ENCODE measurements around the gene ZBTB7C.

Gene ZBTB7C

DNA sequence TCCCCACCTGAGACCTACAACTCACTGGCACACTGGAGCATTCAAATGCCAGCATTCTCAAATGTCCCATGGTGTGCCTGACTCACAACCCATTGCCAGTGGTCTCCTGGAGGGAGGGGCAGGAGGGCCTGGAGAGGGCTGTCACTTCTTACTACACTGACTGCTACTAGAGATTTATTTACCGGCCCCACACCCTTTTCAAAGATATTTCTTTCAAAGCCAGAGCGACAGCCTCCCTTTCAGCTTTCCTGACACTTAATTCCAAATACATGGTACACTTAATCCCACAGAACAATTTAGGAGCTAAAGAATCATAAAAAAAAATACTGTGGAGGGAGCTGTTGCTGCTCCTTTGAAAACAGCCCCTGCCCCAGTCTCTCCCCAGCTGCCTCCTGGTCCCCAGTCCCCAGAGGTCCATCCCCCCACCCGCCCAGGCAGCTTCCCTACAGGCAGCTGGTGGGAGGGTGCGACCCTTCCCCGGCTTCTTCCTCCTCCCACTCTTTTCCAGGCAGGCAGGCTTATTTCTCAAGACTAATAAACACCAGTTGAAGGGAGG lies 349.6 kb downstream of the ZBTB7C start:
- Histone ChIP-seq H3K9ac (ENCODE audit: low read depth, low read length) (no peak overlapping the region), H3K36me3 (ENCODE audit: insufficient read depth, low read depth, low read length) (no peaks in the 10 kb centered on the region), H3K27ac (ENCODE audit: low read length) (no peak overlapping the region), H3K27me3 (ENCODE audit: insufficient read depth, low read length) (no peaks in the 10 kb centered on the region), H3K9me3 (ENCODE audit: insufficient read depth, low read depth, low read length) (no peaks in the 10 kb centered on the region), H3K4me3 (ENCODE audit: low read length) (no peak overlapping the region), H3K4me1 (ENCODE audit: insufficient read depth, low read length) (peaks cover 14% of the 10 kb centered on the region; the same call in 1 of the 2 replicates)

DNA sequence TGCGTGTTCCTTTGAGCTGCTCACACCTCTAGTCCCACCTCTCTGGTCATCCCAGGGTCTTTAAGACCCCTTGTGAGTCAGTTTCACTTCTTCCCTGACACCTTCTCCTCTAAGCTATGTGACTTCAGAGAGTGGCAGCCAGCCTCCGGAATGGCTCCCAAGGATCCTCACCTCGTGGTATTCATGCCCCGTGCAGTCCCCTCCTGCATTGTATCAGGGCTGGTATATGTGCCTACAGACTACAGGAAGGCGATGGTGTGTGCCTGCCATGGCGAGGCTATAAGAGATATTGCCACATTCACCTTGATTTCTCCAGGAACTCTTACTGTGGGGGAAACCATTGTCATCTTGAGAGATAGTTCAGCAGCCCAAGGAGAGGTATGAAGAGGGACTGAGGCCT lies 350.7 kb downstream of the ZBTB7C start:
- no peak overlapping the region for H3K27ac ChIP-seq (ENCODE audit: low read length)

DNA sequence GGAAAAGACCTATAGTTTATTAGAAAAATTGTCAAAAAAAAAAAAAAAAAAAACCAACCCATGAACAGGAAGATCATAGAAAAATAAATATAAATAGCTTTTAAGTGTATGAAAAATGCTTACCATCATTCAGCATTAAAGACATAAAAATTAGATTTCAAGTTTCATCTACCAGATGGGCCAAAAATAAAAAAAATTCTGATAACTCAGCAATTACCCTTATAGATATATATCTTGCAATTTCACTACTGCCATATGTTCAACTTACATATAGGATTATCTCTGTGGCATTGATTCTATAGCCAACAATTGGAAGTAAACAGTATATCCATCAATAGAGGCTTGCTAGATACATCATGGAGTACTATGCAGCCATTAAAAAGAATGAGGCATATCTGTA lies 352.2 kb downstream of the ZBTB7C start:
- Histone ChIP-seq H3K4me3 (ENCODE audit: low read length) (no peak overlapping the region), H3K27me3 (ENCODE audit: insufficient read depth, low read length) (no peaks in the 10 kb centered on the region; the same call in 1 of the 2 replicates), H3K36me3 (ENCODE audit: insufficient read depth, low read depth, low read length) (no peaks in the 10 kb centered on the region), H3K9ac (ENCODE audit: low read depth, low read length) (no peak overlapping the region), H3K9me3 (ENCODE audit: insufficient read depth, low read depth, low read length) (no peaks in the 10 kb centered on the region), H3K27ac (ENCODE audit: low read length) (no peak overlapping the region), H3K4me1 (ENCODE audit: insufficient read depth, low read length) (peaks cover 14% of the 10 kb centered on the region; the same call in 1 of the 2 replicates)

More for the DNA sequence above, 350.7 kb downstream of the ZBTB7C start:
- no peak overlapping the region for H3K4me3 ChIP-seq (ENCODE audit: low read length)
- H3K27me3 ChIP-seq (ENCODE audit: insufficient read depth, low read length) = no peaks in the 10 kb centered on the region; the same call in 1 of the 2 replicates
- H3K36me3 ChIP-seq (ENCODE audit: insufficient read depth, low read depth, low read length) = no peaks in the 10 kb centered on the region
- H3K9ac ChIP-seq (ENCODE audit: low read depth, low read length) = no peak overlapping the region
- H3K4me1 ChIP-seq (ENCODE audit: insufficient read depth, low read length) = peaks cover 14% of the 10 kb centered on the region; the same call in 1 of the 2 replicates
- H3K9me3 ChIP-seq (ENCODE audit: insufficient read depth, low read depth, low read length) = no peaks in the 10 kb centered on the region

DNA sequence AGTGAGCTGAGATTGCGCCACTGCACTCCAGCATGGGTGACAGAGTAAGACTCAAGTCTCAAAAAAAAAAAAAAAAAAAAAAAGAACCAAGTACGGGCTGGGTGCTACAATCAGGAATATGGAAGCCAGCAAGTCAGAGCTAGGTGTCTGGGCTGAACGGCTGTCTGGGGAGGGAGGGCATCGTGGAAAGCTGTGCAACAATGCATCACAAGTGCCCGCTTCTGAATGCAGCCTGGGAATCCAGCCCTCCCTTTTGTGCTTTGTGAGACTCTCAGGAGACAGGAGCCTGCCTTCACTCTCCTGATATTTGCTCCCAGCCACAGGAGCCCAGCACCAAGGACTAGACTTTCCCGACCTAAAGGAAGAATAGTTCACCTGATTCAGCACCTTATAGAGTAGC lies 353.8 kb downstream of the ZBTB7C start:
- no peak overlapping the region for H3K9ac ChIP-seq (ENCODE audit: low read depth, low read length)
- H3K27ac ChIP-seq (ENCODE audit: low read length) = no peak overlapping the region
- peaks cover 11% of the 10 kb centered on the region; the same call in 1 of the 2 replicates for H3K4me1 ChIP-seq (ENCODE audit: insufficient read depth, low read length)
- H3K27me3 ChIP-seq (ENCODE audit: insufficient read depth, low read length) = no peaks in the 10 kb centered on the region; the same call in 1 of the 2 replicates
- no peaks in the 10 kb centered on the region for H3K36me3 ChIP-seq (ENCODE audit: insufficient read depth, low read depth, low read length)
- no peak overlapping the region for H3K4me3 ChIP-seq (ENCODE audit: low read length)
- H3K9me3 ChIP-seq (ENCODE audit: insufficient read depth, low read depth, low read length) = no peaks in the 10 kb centered on the region

DNA sequence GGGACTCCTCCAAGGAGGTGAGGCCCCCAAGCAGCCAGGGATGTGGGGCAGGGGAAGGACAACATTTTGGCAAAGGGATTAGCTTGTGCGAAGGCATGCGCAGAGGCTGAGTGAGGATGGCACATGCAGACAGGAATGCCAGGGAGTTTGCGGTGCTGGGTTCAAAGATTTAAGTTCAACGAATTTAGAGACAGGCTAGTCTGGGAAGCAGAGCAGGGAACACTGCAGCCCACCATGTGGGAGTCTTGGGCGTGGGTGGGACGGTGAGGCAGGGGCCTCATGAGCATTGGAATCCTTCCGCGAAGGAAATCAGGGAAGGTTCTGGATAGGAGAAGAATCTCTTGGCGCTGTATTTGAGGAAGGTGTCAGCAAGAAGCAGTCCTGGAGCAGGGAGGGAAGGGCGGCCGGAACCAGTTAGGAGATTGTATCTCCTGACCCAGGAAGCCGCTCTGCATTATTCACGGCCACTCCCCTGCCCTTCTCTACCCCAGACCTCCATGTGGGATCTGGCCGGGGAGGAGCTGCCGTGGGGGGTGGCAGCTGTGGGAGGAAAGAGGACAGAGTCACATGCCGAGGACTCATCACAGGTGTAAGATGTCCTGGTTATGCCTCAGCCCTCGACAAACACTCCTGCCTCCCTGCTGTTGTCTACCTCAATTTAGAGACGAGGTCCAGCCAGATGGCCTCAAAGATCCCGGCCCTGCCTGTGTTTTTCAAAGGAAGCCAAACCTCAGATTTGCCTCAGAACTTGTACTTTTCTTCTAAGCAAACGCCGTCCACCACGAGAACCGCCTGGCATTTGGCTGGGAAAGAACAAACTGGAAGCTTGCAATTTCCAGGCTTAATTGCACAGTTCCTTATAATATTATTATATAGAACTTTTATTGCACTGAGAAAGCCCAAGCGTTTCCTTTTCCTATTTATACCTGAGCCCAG lies 355.0 kb downstream of the ZBTB7C start:
- no peaks in the 10 kb centered on the region; the same call in 1 of the 2 replicates for H3K27me3 ChIP-seq (ENCODE audit: insufficient read depth, low read length)
- H3K9ac ChIP-seq (ENCODE audit: low read depth, low read length) = no peak overlapping the region
- no peak overlapping the region for H3K4me3 ChIP-seq (ENCODE audit: low read length)
- H3K9me3 ChIP-seq (ENCODE audit: insufficient read depth, low read depth, low read length) = no peaks in the 10 kb centered on the region
- H3K36me3 ChIP-seq (ENCODE audit: insufficient read depth, low read depth, low read length) = no peaks in the 10 kb centered on the region
- H3K27ac ChIP-seq (ENCODE audit: low read length) = no peak overlapping the region
- H3K4me1 ChIP-seq (ENCODE audit: insufficient read depth, low read length) = peaks cover 5% of the 10 kb centered on the region; the same call in 1 of the 2 replicates

DNA sequence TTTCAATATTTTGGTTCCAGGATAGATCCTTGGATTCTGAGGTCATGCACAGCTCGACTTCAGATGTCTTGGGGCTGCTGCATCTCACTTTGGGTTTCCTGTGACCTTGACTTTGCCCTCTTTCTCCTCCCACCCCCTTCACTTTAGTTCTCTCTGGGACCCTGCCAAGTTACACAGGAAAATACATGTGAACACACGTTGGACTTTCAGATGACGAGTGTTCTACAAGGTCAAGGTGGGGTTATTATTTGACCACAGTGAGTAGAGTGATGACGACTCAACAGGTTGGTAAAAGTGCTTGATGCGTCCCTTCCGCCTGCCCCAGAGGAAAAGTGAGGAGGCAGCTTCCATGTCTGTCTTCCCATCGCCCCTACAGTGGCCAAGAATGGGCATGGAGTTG lies 356.3 kb downstream of the ZBTB7C start:
- H3K4me3 ChIP-seq (ENCODE audit: low read length) = no peak overlapping the region
- H3K9ac ChIP-seq (ENCODE audit: low read depth, low read length) = no peak overlapping the region
- no peaks in the 10 kb centered on the region for H3K9me3 ChIP-seq (ENCODE audit: insufficient read depth, low read depth, low read length)
- H3K36me3 ChIP-seq (ENCODE audit: insufficient read depth, low read depth, low read length) = no peaks in the 10 kb centered on the region
- H3K27me3 ChIP-seq (ENCODE audit: insufficient read depth, low read length) = no peaks in the 10 kb centered on the region; the same call in 1 of the 2 replicates
- H3K27ac ChIP-seq (ENCODE audit: low read length) = no peak overlapping the region
- no peaks in the 10 kb centered on the region for H3K4me1 ChIP-seq (ENCODE audit: insufficient read depth, low read length)

DNA sequence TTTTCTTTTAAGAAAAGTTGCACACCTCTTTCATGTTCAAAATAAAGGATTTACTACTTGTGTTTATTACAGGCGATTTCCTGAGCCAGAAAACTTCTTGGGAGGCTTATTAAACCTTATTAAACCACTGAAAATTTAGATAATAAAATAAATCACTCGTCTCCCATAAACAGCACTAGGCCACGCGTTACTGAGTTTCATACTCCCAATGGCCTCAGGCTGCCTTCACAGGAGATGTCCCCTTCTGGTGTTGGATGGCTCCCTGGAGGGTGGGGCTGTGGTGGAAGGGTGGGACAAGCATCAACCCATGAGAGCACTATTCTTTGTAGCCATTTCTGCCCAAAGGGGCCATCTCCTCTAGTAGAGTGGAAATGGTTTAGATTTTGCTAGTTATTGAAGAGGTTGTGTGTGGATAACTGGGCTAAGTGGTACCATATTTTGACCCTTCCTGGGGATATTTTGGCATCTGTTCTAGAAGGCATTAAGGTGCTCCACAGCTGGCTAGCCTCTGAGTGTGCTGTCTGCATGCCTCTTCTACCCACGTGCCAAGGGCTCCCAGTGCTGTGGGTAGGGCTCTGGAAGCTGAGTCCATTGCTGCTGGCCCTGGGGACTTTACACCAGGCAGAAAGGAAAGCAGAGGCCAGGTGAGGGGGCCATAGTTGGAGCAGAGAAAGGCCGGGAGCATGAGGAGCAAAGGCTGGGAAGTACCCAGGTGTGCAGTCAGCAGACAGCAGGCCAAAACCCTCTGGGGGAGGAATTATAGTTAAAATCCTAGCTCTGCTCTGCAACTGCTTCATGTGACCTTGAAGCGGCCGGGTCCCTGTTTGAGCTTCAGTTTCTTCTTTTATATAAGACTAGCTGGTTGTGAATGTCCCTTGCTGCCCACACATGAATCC lies 357.0 kb downstream of the ZBTB7C start:
- no peak overlapping the region for H3K4me3 ChIP-seq (ENCODE audit: low read length)
- H3K4me1 ChIP-seq (ENCODE audit: insufficient read depth, low read length) = no peaks in the 10 kb centered on the region
- H3K9ac ChIP-seq (ENCODE audit: low read depth, low read length) = no peak overlapping the region
- no peaks in the 10 kb centered on the region for H3K9me3 ChIP-seq (ENCODE audit: insufficient read depth, low read depth, low read length)
- H3K27me3 ChIP-seq (ENCODE audit: insufficient read depth, low read length) = no peaks in the 10 kb centered on the region; the same call in 1 of the 2 replicates
- no peaks in the 10 kb centered on the region for H3K36me3 ChIP-seq (ENCODE audit: insufficient read depth, low read depth, low read length)
- H3K27ac ChIP-seq (ENCODE audit: low read length) = no peak overlapping the region

DNA sequence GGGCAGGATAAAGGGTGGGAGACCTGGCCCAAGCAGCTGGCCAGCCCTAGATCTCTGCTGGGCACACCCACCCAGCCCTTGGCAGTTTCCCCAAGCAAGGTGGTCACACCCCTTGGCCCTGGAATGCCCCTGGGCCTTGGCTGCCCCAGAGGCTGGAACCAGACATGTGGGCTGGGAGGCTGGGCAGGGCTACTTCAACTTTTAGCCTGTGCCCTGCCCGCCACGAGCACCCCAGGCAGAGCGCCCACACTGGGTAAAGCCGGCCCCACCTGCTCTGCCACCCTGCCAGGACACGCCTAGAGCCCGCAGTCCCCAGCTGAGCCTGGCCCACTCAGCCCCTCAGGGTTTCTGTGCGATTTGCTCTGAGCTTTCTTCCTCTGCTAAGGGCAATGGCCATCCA lies 359.0 kb downstream of the ZBTB7C start:
- H3K36me3 ChIP-seq (ENCODE audit: insufficient read depth, low read depth, low read length) = no peaks in the 10 kb centered on the region
- H3K27me3 ChIP-seq (ENCODE audit: insufficient read depth, low read length) = no peaks in the 10 kb centered on the region; the same call in 1 of the 2 replicates
- no peaks in the 10 kb centered on the region for H3K9me3 ChIP-seq (ENCODE audit: insufficient read depth, low read depth, low read length)
- H3K27ac ChIP-seq (ENCODE audit: low read length) = no peak overlapping the region
- H3K9ac ChIP-seq (ENCODE audit: low read depth, low read length) = no peak overlapping the region
- H3K4me3 ChIP-seq (ENCODE audit: low read length) = no peak overlapping the region
- H3K4me1 ChIP-seq (ENCODE audit: insufficient read depth, low read length) = no peaks in the 10 kb centered on the region

DNA sequence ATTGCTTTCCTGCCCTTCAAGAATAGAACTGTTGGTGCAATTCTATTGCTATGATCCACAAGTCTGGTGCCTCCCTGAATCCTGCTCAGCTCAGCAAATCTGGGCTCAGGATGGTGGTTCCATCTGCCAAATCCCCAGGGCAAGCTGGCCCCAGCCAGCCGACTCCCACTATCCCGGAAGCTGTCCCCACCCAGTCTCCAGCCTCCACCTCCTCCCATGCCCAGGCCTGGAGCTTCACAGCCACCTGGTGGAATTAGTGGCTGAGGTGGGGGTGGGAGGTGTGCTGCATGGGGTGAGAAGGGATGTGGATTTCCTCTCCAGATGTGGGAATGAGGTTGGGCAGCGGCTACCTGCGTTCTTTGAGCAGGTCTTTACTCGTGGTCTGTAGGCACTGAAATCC lies 359.4 kb downstream of the ZBTB7C start:
- H3K4me3 ChIP-seq (ENCODE audit: low read length) = no peak overlapping the region
- no peak overlapping the region for H3K27ac ChIP-seq (ENCODE audit: low read length)
- no peaks in the 10 kb centered on the region for H3K36me3 ChIP-seq (ENCODE audit: insufficient read depth, low read depth, low read length)
- no peaks in the 10 kb centered on the region; the same call in 1 of the 2 replicates for H3K27me3 ChIP-seq (ENCODE audit: insufficient read depth, low read length)
- H3K4me1 ChIP-seq (ENCODE audit: insufficient read depth, low read length) = no peaks in the 10 kb centered on the region
- H3K9me3 ChIP-seq (ENCODE audit: insufficient read depth, low read depth, low read length) = no peaks in the 10 kb centered on the region
- H3K9ac ChIP-seq (ENCODE audit: low read depth, low read length) = no peak overlapping the region

DNA sequence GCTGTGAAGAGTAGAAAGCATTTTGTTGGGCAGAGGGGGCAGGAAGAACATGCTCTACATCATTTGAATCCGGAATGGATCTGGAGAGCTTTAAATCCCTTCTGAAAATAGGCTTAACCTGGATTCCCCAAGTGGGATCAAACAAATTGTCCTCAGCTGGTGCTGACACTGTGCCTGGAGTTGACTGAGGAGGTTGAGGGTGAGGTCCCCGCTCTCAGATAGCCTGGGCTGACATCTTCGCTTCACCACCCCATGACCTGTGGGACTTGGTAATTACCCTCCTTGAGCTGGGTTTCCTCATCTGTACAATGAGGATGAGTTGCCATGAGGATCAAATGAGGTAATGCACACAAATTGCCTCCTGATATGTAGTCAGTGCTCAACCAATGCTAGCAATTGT lies 360.9 kb downstream of the ZBTB7C start:
- Histone ChIP-seq H3K27ac (ENCODE audit: low read length) (no peak overlapping the region), H3K36me3 (ENCODE audit: insufficient read depth, low read depth, low read length) (no peaks in the 10 kb centered on the region), H3K9me3 (ENCODE audit: insufficient read depth, low read depth, low read length) (no peaks in the 10 kb centered on the region; the same call in 1 of the 2 replicates), H3K4me3 (ENCODE audit: low read length) (no peak overlapping the region), H3K27me3 (ENCODE audit: insufficient read depth, low read length) (no peaks in the 10 kb centered on the region), H3K9ac (ENCODE audit: low read depth, low read length) (no peak overlapping the region), H3K4me1 (ENCODE audit: insufficient read depth, low read length) (no peaks in the 10 kb centered on the region)

DNA sequence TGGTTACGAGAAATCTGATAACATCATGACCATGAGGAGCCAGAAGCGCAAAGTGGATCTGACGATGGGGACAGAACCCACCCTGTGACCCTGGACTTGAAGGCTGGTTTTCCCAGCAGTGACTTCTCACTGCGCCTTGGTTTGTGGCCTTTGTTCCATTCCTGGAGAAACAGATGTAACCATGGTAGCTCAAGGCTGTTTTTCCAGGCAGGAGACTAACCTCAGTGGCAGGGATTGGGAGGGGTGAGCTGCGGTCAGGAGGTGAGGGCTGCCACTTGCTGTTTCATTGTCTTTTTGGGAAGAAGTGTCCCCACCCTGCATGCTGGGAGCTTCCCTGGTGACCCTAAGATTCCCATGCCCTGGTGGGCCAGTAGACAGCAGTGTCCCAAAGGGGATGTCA lies 362.3 kb downstream of the ZBTB7C start:
- H3K27ac ChIP-seq (ENCODE audit: low read length) = no peak overlapping the region
- no peaks in the 10 kb centered on the region; the same call in 1 of the 2 replicates for H3K9me3 ChIP-seq (ENCODE audit: insufficient read depth, low read depth, low read length)
- no peaks in the 10 kb centered on the region for H3K27me3 ChIP-seq (ENCODE audit: insufficient read depth, low read length)
- no peaks in the 10 kb centered on the region for H3K36me3 ChIP-seq (ENCODE audit: insufficient read depth, low read depth, low read length)
- no peaks in the 10 kb centered on the region for H3K4me1 ChIP-seq (ENCODE audit: insufficient read depth, low read length)
- H3K4me3 ChIP-seq (ENCODE audit: low read length) = no peak overlapping the region
- H3K9ac ChIP-seq (ENCODE audit: low read depth, low read length) = no peak overlapping the region
